PC-3 (cell line): ENCODE data around the gene PTPN1. TPM values are rescaled to one million over a fixed set of nuclear protein-coding genes. Genes with fewer than 3 reads are reported as not detected.
"Not testable (repeated sequence)": the region's sequence is repeated elsewhere in the genome, so short reads cannot be mapped to it uniquely, and the experiment has no call there.

Experiments
- ATAC-seq: fragments of 200-7000 bp; cut with Tn5 transposase; 2 replicates; pipeline ENCODE4 v1.9.1; 2020; ENCODE audit warnings: mild to moderate bottlenecking, moderate library complexity
- BruUV-seq: library from RNA; stranded (reverse); fragments of 400-500 nt; replicated peaks from 2 replicates; lab custom pipeline; 2021; lab: Mats Ljungman, UMichigan
- CTCF ChIA-PET: fragments of 300-600 bp; sonication (Branson Sonifier 250); formaldehyde crosslinking; loops from one replicate; lab custom pipeline; 2022; ENCODE audit warnings: antibody characterized with exemption; lab: Charles Lee
- POLR2A ChIA-PET: fragments of 300-600 bp; sonication (Branson Sonifier 250); formaldehyde crosslinking; loops from one replicate; lab custom pipeline; 2022; ENCODE audit warnings: antibody characterized with exemption; ENCODE audit not compliant: unreplicated experiment; lab: Charles Lee
- DNase-seq: peaks from one replicate; pipeline ENCODE4 v3.0.0-alpha.2; 2015
- H2AFZ ChIP-seq: fragments of 300-600 bp; sonication (generic); 2 replicates; pipeline ENCODE4 v1.6.0; 2016; ENCODE audit warnings: antibody characterized with exemption, low read length
- H3F3A ChIP-seq: fragments of 300-600 bp; sonication (generic); one replicate; pipeline ENCODE4 v1.6.0; 2017; ENCODE audit warnings: antibody characterized with exemption, low read length, control low read depth, mild to moderate bottlenecking; ENCODE audit not compliant: unreplicated experiment
- H3K27ac ChIP-seq: fragments of 300-600 bp; sonication (generic); 2 replicates; pipeline ENCODE4 v1.5.1; 2016; ENCODE audit warnings: mild to moderate bottlenecking, low read length
- H3K27me3 ChIP-seq: fragments of 300-600 bp; sonication (generic); 2 replicates; pipeline ENCODE4 v1.6.1; 2016; ENCODE audit warnings: low read length, mixed read lengths
- H3K36me3 ChIP-seq: fragments of 300-600 bp; sonication (generic); 2 replicates; pipeline ENCODE4 v1.6.1; 2016; ENCODE audit warnings: low read depth, mixed run types, low read length, mixed read lengths
- H3K4me1 ChIP-seq: fragments of 300-600 bp; sonication (generic); 2 replicates; pipeline ENCODE4 v1.5.1; 2016; ENCODE audit warnings: low read length; ENCODE audit not compliant: insufficient read depth
- H3K4me2 ChIP-seq: fragments of 300-600 bp; sonication (generic); 2 replicates; pipeline ENCODE4 v1.6.0; 2016; ENCODE audit warnings: low read length
- H3K4me3 ChIP-seq: fragments of 300-600 bp; sonication (generic); 2 replicates; pipeline ENCODE4 v1.5.1; 2016; ENCODE audit warnings: mild to moderate bottlenecking, low read length, mixed read lengths
- H3K79me2 ChIP-seq: fragments of 300-600 bp; sonication (generic); 2 replicates; pipeline ENCODE4 v1.6.1; 2017; ENCODE audit warnings: low read length, mixed read lengths
- H3K9ac ChIP-seq: fragments of 300-600 bp; sonication (generic); 2 replicates; pipeline ENCODE4 v1.6.0; 2016; ENCODE audit warnings: mild to moderate bottlenecking, low read length
- H3K9me2 ChIP-seq: fragments of 300-600 bp; sonication (generic); replicated peaks from 2 replicates; pipeline ENCODE4 v1.6.1; 2016; ENCODE audit warnings: mixed run types, low read length, mixed read lengths
- H3K9me3 ChIP-seq: fragments of 300-600 bp; sonication (generic); 2 replicates; pipeline ENCODE4 v1.6.1; 2016; ENCODE audit warnings: low read length, mixed read lengths
- H4K20me1 ChIP-seq: fragments of 300-600 bp; sonication (generic); 2 replicates; pipeline ENCODE4 v1.6.1; 2016; ENCODE audit warnings: low read length, mixed read lengths
- CTCF ChIP-seq: fragments of 300-600 bp; sonication (generic); conservative IDR thresholded peaks from 2 replicates; pipeline ENCODE4 v1.5.1; 2017; ENCODE audit warnings: antibody characterized with exemption, low read depth, mild to moderate bottlenecking, low read length
- EZH2 ChIP-seq: fragments of 300-600 bp; sonication (generic); IDR thresholded peaks from one replicate; pipeline ENCODE4 v1.6.1; 2017; ENCODE audit warnings: antibody characterized with exemption, mild to moderate bottlenecking, low read length; ENCODE audit not compliant: unreplicated experiment
- EZH2phosphoT487 ChIP-seq: fragments of 300-600 bp; sonication (generic); IDR thresholded peaks from 2 replicates; pipeline ENCODE4 v1.6.1; 2018; ENCODE audit warnings: mild to moderate bottlenecking, antibody characterized with exemption, low read length, borderline replicate concordance
- intact Hi-C: fragments of 100-400 bp; cut with micrococcal nuclease; formaldehyde crosslinking; loops from 2 replicates; pipeline ENCODE4 v1.9.0; 2023
- total RNA-seq: library from RNA; depleted of rRNA; stranded (reverse); fragments of >200 nt; gene quantifications from 2 replicates; pipeline ENCODE4 v1.2.3, GENCODE V29; 2014

Gene PTPN1
- total RNA-seq, 1 experiment from 2014 or later: 47.7 TPM

GRCh38 chr20:50618537-50618936 lies 108.4 kb downstream of the PTPN1 start:
- no peaks in the 10 kb centered on the region for H3F3A ChIP-seq
- no peaks in the 10 kb centered on the region for H3K36me3 ChIP-seq
- BruUV-seq: no TSS peak
- ChIA-PET CTCF (no interaction called here), POLR2A (no interaction called here)
- no peak overlapping the region for H3K27ac ChIP-seq
- no peak overlapping the region for H3K9ac ChIP-seq
- ATAC-seq (no peak), DNase-seq (no peak)
- H3K79me2 ChIP-seq: no peaks in the 10 kb centered on the region
- TF ChIP-seq CTCF (no peak), EZH2phosphoT487 (no peak), EZH2 (no peak)
- no peak overlapping the region for H3K4me3 ChIP-seq
- H3K9me2 ChIP-seq: no peaks in the 10 kb centered on the region
- H3K4me1 ChIP-seq: no peaks in the 10 kb centered on the region
- H3K9me3 ChIP-seq: no peaks in the 10 kb centered on the region
- no peak overlapping the region for H3K4me2 ChIP-seq
- H2AFZ ChIP-seq: no peak overlapping the region
- no peaks in the 10 kb centered on the region for H4K20me1 ChIP-seq
- H3K27me3 ChIP-seq: no peaks in the 10 kb centered on the region
- intact Hi-C loops: no loop called here

- CTCF ChIA-PET, BruUV-seq, intact Hi-C loops, H3K4me2 ChIP-seq, H3K9me3 ChIP-seq, H3K27ac ChIP-seq, H3K79me2 ChIP-seq, H3K9me2 ChIP-seq, H3K36me3 ChIP-seq, H3K4me3 ChIP-seq, H3K27me3 ChIP-seq, ATAC-seq, DNase-seq, H3K9ac ChIP-seq, H2AFZ ChIP-seq, H3F3A ChIP-seq, H3K4me1 ChIP-seq, H4K20me1 ChIP-seq: not testable (repeated sequence)
- POLR2A ChIA-PET: interaction anchor here (0.6 kb wide), 1 partner anchor 13 kb away, joined by 4 read pairs; no protein-coding TSS in a partner anchor
These were observed 110.3 kb downstream of the PTPN1 start for GRCh38 chr20:50620459-50620858.

- intact Hi-C loops: no loop called here
- Histone ChIP-seq H3K4me3 (no peak overlapping the region), H3F3A (no peaks in the 10 kb centered on the region), H3K9ac (no peak overlapping the region), H2AFZ (no peak overlapping the region), H4K20me1 (no peaks in the 10 kb centered on the region), H3K9me2 (no peaks in the 10 kb centered on the region), H3K36me3 (no peaks in the 10 kb centered on the region), H3K4me1 (peaks cover 5% of the 10 kb centered on the region), H3K27me3 (no peaks in the 10 kb centered on the region), H3K27ac (no peak overlapping the region), H3K79me2 (no peaks in the 10 kb centered on the region), H3K9me3 (no peaks in the 10 kb centered on the region), H3K4me2 (no peak overlapping the region)
- ChIA-PET CTCF (interaction anchor here (0.5 kb wide), 1 partner anchor 172 kb away, joined by 4 read pairs; no protein-coding TSS in a partner anchor), POLR2A (interaction anchor here (0.6 kb wide), 1 partner anchor 12 kb away, joined by 4 read pairs; no protein-coding TSS in a partner anchor)
- BruUV-seq: no TSS peak
- no peak for DNase-seq
- no peak for TF ChIP-seq EZH2phosphoT487
- TF ChIP-seq CTCF: no peak
- TF ChIP-seq EZH2: no peak
- no peak for ATAC-seq
These were observed 111.0 kb downstream of the PTPN1 start for GRCh38 chr20:50621068-50621665.
